HepG2 (cell line): ENCODE data around the gene DLAT. TPM values are rescaled to one million over a fixed set of nuclear protein-coding genes. Genes with fewer than 3 reads are reported as not detected.
A peak's percentile ranks its signal among the peaks of the same experiment; 100 is the strongest.

Experiments used
- ASH2L ChIP-seq: fragments of 300-600, 200-600 bp; sonication (generic); IDR thresholded peaks from 2 replicates; pipeline ENCODE4 v1.7.0; 2017; ENCODE audit warnings: low read depth, mild to moderate bottlenecking, moderate library complexity, mixed read lengths, low read length; ENCODE audit not compliant: insufficient read length
- BORCS8-MEF2B ChIP-seq: sonication (generic); formaldehyde crosslinking; IDR thresholded peaks from 2 replicates; pipeline ENCODE4 v1.8.0; 2022; ENCODE audit warnings: mild to moderate bottlenecking, missing genetic modification reagents
- DDIT3 ChIP-seq: sonication (generic); formaldehyde crosslinking; IDR thresholded peaks from 2 replicates; pipeline ENCODE4 v1.4.0; 2020; ENCODE audit warnings: mild to moderate bottlenecking, missing genetic modification reagents
- DR1 ChIP-seq: sonication (generic); formaldehyde crosslinking; IDR thresholded peaks from 2 replicates; pipeline ENCODE4 v1.8.0; 2021; ENCODE audit warnings: mild to moderate bottlenecking, missing genetic modification reagents, inconsistent platforms
- ELF1 ChIP-seq: sonication (generic); formaldehyde crosslinking; IDR thresholded peaks from 2 replicates; pipeline ENCODE4 v1.4.0; 2020; ENCODE audit warnings: missing genetic modification reagents
- HBP1 ChIP-seq: IDR thresholded peaks from 2 replicates; pipeline ENCODE4 v1.6.1; 2016; ENCODE audit warnings: low read depth, control low read depth
- NCOA1 ChIP-seq: sonication (generic); formaldehyde crosslinking; IDR thresholded peaks from 2 replicates; pipeline ENCODE4 v1.9.0; 2021; ENCODE audit warnings: missing genetic modification reagents
- NFKBIZ ChIP-seq: IDR thresholded peaks from 2 replicates; pipeline ENCODE4 v1.6.1; 2018; ENCODE audit warnings: missing genetic modification reagents, missing compliant biosample characterization
- NFYC ChIP-seq: IDR thresholded peaks from 2 replicates; pipeline ENCODE4 v1.6.1; 2016; ENCODE audit warnings: missing genetic modification reagents, missing compliant biosample characterization
- NR3C1 ChIP-seq: sonication (generic); formaldehyde crosslinking; IDR thresholded peaks from 2 replicates; pipeline ENCODE4 v1.4.0; 2020; ENCODE audit warnings: missing genetic modification reagents
- TBL1XR1 ChIP-seq: fragments of 150-350 bp; IDR thresholded peaks from 2 replicates; pipeline ENCODE4 v1.6.1; 2014; ENCODE audit warnings: borderline replicate concordance, low read length; ENCODE audit not compliant: partially characterized antibody
- TCF12 ChIP-seq, 2 experiments: fragments of 450-650 bp in 1 of 2; sonication (generic) in 1 of 2; formaldehyde crosslinking in 1 of 2; IDR thresholded peaks; 2 replicates each; pipeline versions ENCODE4 v1.6.1 to v1.8.0; 2017 to 2022; ENCODE audit warnings: antibody characterized with exemption in 1 of 2, mild to moderate bottlenecking in 1 of 2, missing genetic modification reagents in 1 of 2, moderate library complexity in 1 of 2
- ZBTB7A ChIP-seq: sonication (generic); formaldehyde crosslinking; IDR thresholded peaks from 2 replicates; pipeline ENCODE4 v1.8.0; 2022; ENCODE audit warnings: mild to moderate bottlenecking, missing genetic modification reagents
- ZFX ChIP-seq: sonication (generic); formaldehyde crosslinking; IDR thresholded peaks from 2 replicates; pipeline ENCODE4 v1.4.0; 2020; ENCODE audit warnings: mild to moderate bottlenecking, low read depth, missing genetic modification reagents, moderate library complexity
- ZKSCAN8 ChIP-seq: IDR thresholded peaks from 2 replicates; pipeline ENCODE4 v1.6.1; 2016; ENCODE audit warnings: borderline replicate concordance, missing genetic modification reagents, missing compliant biosample characterization
- ZNF136 ChIP-seq: sonication (generic); formaldehyde crosslinking; IDR thresholded peaks from 2 replicates; pipeline ENCODE4 v1.8.1; 2022; ENCODE audit warnings: low read depth, mild to moderate bottlenecking, moderate library complexity, missing genetic modification reagents
- ZNF180 ChIP-seq: sonication (generic); formaldehyde crosslinking; IDR thresholded peaks from 2 replicates; pipeline ENCODE4 v1.4.0; 2020; ENCODE audit warnings: low read depth, missing genetic modification reagents, borderline replicate concordance
- ZNF780A ChIP-seq: sonication (generic); formaldehyde crosslinking; IDR thresholded peaks from 2 replicates; pipeline ENCODE4 v1.8.0; 2022; ENCODE audit warnings: mild to moderate bottlenecking, missing genetic modification reagents, moderate library complexity
- ZNF781 ChIP-seq: sonication (generic); formaldehyde crosslinking; IDR thresholded peaks from 2 replicates; pipeline ENCODE4 v1.5.1; 2020; ENCODE audit warnings: borderline replicate concordance, mild to moderate bottlenecking, missing genetic modification reagents; ENCODE audit errors: not compliant biosample characterization
- ZNF891 ChIP-seq: sonication (generic); formaldehyde crosslinking; IDR thresholded peaks from 2 replicates; pipeline ENCODE4 v1.5.0; 2020; ENCODE audit warnings: mild to moderate bottlenecking, missing genetic modification reagents
- polyA plus RNA-seq, 8 experiments: library from polyadenylated mRNA; depleted of rRNA in 3 of 8; stranded (reverse) in 7 of 8; unstranded in 1 of 8; fragments of >200 nt; fragmentation: Illumina TruSeq in 4 of 8; extraction: Trizol in 4 of 8; gene quantifications; 2 replicates each; pipeline versions ENCODE4 v1.2.1 to v1.2.3, GENCODE V29; 2011 to 2016; ENCODE audit warnings: low read depth in 4 of 8, missing spikeins in 1 of 8, mixed read lengths in 1 of 8; ENCODE audit not compliant: insufficient read depth in 1 of 8
- total RNA-seq, 5 experiments: library from RNA; depleted of rRNA; stranded (reverse); fragments of >200 nt; fragmentation: Illumina TruSeq; extraction: Trizol; gene quantifications; 2 replicates each; pipeline ENCODE4 v1.2.3, GENCODE V29; 2016; ENCODE audit warnings: low read depth in 1 of 5
- TF ChIP-seq, protein P1 (sequence below): sonication (generic); formaldehyde crosslinking; IDR thresholded peaks from 2 replicates; pipeline ENCODE4 v1.5.0; 2020; ENCODE audit warnings: missing genetic modification reagents
- TF ChIP-seq, protein P2 (sequence below): sonication (generic); formaldehyde crosslinking; IDR thresholded peaks from 2 replicates; pipeline ENCODE4 v1.5.0; 2020; ENCODE audit warnings: missing genetic modification reagents

Gene DLAT
- total and polyA plus RNA-seq, 2 of the 13 experiments (the other 11 are each of a cell fraction or from before 2014, with no cell fraction given), result 26.4 to 62.2 TPM

DNA sequence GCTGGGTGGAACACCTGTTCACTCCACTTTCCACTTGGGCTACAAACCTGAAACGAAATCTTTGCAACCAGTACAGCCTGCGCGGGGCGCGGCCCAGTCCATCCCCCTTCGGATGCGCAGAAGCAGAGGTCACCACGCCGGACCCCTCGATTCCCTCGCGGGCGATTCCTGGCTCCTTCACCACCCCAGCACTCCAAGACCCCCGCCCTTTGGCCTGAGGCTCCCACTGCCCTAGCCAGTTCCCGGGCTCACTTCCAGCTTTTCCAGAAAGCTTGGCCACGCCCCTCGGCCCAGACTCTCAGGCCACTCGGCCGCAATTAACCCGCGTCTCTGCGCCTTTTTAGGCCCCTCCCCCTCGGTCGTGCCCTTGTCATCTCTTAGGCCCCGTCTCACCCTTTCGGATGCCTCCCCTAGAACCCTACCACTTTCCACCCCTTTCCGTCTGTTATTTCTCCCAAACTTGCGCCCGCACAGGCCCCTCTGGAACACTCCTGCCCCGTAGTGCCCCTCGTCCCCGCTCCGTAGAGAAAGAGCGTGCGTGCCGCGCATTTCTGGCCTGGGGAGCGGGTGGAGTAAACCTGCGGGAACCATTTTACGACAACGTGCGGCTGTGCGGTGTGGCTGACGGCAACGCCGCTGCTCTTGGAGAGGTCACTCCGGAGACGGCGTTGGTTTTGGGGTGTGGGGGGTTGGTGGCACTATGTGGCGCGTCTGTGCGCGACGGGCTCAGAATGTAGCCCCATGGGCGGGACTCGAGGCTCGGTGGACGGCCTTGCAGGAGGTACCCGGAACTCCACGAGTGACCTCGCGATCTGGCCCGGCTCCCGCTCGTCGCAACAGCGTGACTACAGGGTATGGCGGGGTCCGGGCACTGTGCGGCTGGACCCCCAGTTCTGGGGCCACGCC lies at the start of gene DLAT (continued):
- TF ChIP-seq NCOA1 (CRISPR knock-in tag) (no peak), ELF1 (CRISPR knock-in tag) (peak; percentile 50; the same call in 1 of the 2 replicates), DR1 (CRISPR knock-in tag) (peak; percentile 84), ZNF136 (CRISPR knock-in tag) (no peak), NFKBIZ (no peak), TCF12 (IDR thresholded peaks at IDR 0.05) (no peak), TCF12 (CRISPR knock-in tag; IDR thresholded peaks at IDR 0.05) (no peak), ASH2L (peak; percentile 96), ZNF891 (CRISPR knock-in tag) (0 out of 2 replicates have a peak, but pooled peaks have one; percentile 15), ZBTB7A (CRISPR knock-in tag) (peak; percentile 33; the same call in 1 of the 2 replicates), ZNF780A (CRISPR knock-in tag) (peak; percentile 20; the same call in 1 of the 2 replicates), BORCS8-MEF2B (CRISPR knock-in tag) (peak; percentile 89), TBL1XR1 (no peak), ZKSCAN8 (CRISPR knock-in tag) (peak; percentile 78; the same call in 1 of the 2 replicates), NFYC (CRISPR knock-in tag) (peak; percentile 38; the same call in 1 of the 2 replicates), ZNF781 (CRISPR knock-in tag) (peak; percentile 81), ZFX (CRISPR knock-in tag) (peak; percentile 99), DDIT3 (peak; percentile 51; the same call in 1 of the 2 replicates), NR3C1 (CRISPR knock-in tag) (no peak), HBP1 (peak; percentile 69; the same call in 1 of the 2 replicates), ZNF180 (CRISPR knock-in tag) (0 out of 2 replicates have a peak, but pooled peaks have one; percentile 67)
- TF ChIP-seq, protein P1, sequence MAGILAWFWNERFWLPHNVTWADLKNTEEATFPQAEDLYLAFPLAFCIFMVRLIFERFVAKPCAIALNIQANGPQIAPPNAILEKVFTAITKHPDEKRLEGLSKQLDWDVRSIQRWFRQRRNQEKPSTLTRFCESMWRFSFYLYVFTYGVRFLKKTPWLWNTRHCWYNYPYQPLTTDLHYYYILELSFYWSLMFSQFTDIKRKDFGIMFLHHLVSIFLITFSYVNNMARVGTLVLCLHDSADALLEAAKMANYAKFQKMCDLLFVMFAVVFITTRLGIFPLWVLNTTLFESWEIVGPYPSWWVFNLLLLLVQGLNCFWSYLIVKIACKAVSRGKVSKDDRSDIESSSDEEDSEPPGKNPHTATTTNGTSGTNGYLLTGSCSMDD (CRISPR knock-in tag), result peak; percentile 61; the same call in 1 of the 2 replicates
- TF ChIP-seq, protein P2, sequence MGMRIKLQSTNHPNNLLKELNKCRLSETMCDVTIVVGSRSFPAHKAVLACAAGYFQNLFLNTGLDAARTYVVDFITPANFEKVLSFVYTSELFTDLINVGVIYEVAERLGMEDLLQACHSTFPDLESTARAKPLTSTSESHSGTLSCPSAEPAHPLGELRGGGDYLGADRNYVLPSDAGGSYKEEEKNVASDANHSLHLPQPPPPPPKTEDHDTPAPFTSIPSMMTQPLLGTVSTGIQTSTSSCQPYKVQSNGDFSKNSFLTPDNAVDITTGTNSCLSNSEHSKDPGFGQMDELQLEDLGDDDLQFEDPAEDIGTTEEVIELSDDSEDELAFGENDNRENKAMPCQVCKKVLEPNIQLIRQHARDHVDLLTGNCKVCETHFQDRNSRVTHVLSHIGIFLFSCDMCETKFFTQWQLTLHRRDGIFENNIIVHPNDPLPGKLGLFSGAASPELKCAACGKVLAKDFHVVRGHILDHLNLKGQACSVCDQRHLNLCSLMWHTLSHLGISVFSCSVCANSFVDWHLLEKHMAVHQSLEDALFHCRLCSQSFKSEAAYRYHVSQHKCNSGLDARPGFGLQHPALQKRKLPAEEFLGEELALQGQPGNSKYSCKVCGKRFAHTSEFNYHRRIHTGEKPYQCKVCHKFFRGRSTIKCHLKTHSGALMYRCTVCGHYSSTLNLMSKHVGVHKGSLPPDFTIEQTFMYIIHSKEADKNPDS (CRISPR knock-in tag), result peak; percentile 81; the same call in 1 of the 2 replicates
